BLaER1 treated with 17β-estradiol and CSF1 and Interleukin-3, amounts not matched to agents 10 nM and 100 nM (cell line): ENCODE results near the gene RELA.
A peak's percentile ranks its signal among the peaks of the same experiment; 100 is the strongest.
"Not testable (repeated sequence)": the region's sequence is repeated elsewhere in the genome, so short reads cannot be mapped to it uniquely, and the experiment has no call there.

Source experiments
- H3K27ac ChIP-seq, 11 experiments: shearing (Covaris generic); formaldehyde crosslinking; 2 replicates each; pipeline ENCODE4 v1.8.1; 2022
- H3K27me3 ChIP-seq, 11 experiments: shearing (Covaris generic); formaldehyde crosslinking; 2 replicates each; pipeline ENCODE4 v1.8.1; 2022
- H3K36me3 ChIP-seq, 11 experiments: shearing (Covaris generic); formaldehyde crosslinking; 2 replicates each; pipeline ENCODE4 v1.8.1; 2022
- H3K4me1 ChIP-seq, 10 experiments: shearing (Covaris generic); formaldehyde crosslinking; 2 replicates each; pipeline ENCODE4 v1.8.1; 2022
- H3K4me2 ChIP-seq, 11 experiments: shearing (Covaris generic); formaldehyde crosslinking; 2 replicates each; pipeline ENCODE4 v1.8.1; 2022
- H3K4me3 ChIP-seq, 10 experiments: shearing (Covaris generic); formaldehyde crosslinking; 2 replicates each; pipeline ENCODE4 v1.8.1; 2022
- H3K9ac ChIP-seq, 11 experiments: shearing (Covaris generic); formaldehyde crosslinking; 2 replicates each; pipeline ENCODE4 v1.8.1; 2022
- H3K9me3 ChIP-seq, 11 experiments: shearing (Covaris generic); formaldehyde crosslinking; replicated peaks in 1 of 11; 2 replicates each; pipeline ENCODE4 v1.8.1; 2022
- H4K20me1 ChIP-seq, 11 experiments: shearing (Covaris generic); formaldehyde crosslinking; 2 replicates each; pipeline ENCODE4 v1.8.1; 2022
- Cebpa-rat ChIP-seq, 11 experiments: shearing (Covaris generic); IDR thresholded peaks; 2 replicates each; pipeline ENCODE4 v1.8.1; 2022

The RELA gene

DNA sequence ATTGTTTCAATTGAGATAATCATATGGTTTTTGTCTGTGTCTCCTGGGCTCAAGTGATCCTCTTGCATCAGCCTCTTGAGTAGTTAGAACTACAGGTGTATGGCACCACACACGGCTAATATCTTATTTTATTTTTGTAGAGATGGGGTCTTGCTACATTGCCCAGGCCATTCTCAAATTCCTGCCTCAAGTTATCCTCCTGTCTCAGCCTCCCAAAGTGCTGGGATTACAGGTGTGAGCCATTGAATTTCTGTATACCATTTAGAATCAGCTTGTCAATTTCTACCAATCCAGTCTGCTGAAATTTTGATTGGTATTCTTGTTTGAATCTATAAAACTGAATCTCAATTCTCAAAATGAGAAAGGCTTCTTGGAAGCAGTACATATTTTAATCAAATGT lies 39.0 kb upstream of the RELA start:
- no peaks in the 10 kb centered on the region for H3K27me3 ChIP-seq
- no peaks in the 10 kb centered on the region for H4K20me1 ChIP-seq
- H3K27ac ChIP-seq, result no peak overlapping the region
- H3K4me1 ChIP-seq, result peaks cover 0 to 58% (median 34%) of the 10 kb centered on the region in 10 experiments; a peak in 17 of 20 replicates
- no peak overlapping the region for H3K4me3 ChIP-seq
- TF ChIP-seq Cebpa-rat (IDR thresholded peaks at IDR 0.05), result no peak
- no peaks in the 10 kb centered on the region for H3K36me3 ChIP-seq
- no peak overlapping the region for H3K9ac ChIP-seq
- no peak overlapping the region for H3K4me2 ChIP-seq
- peaks cover 0 to 21% (median 15%) of the 10 kb centered on the region in 11 experiments; a peak in 20 of 22 replicates for H3K9me3 ChIP-seq

DNA sequence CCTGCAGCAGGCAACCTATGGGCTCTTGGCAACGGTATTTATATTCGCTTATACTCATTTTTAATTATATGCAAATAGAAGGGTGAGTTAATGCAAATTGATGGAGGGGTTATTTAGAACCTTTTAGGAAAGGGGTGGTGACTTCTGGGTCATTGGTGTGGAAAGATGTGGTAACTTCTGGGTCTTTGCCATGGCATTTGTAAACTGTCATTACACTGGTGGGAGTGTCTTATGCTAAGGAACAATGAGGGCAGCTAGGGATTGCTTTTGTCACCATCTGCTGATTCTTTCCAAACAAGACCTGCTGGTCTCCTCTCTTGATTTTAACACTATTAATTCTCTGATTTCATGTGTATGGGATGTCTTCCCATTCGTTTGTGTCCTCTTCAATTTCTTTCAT lies 37.7 kb upstream of the RELA start:
- H4K20me1 ChIP-seq, result no peaks in the 10 kb centered on the region
- no peak for TF ChIP-seq Cebpa-rat (IDR thresholded peaks at IDR 0.05)
- H3K36me3 ChIP-seq, result no peaks in the 10 kb centered on the region
- H3K9ac ChIP-seq, result no peak overlapping the region
- no peaks in the 10 kb centered on the region for H3K27me3 ChIP-seq
- H3K4me2 ChIP-seq, result peak overlapping the region in 5 of 11 experiments; percentile 1 to 48 (median 9); a peak in 5 of 22 replicates
- no peak overlapping the region for H3K4me3 ChIP-seq
- H3K4me1 ChIP-seq, result peaks cover 0 to 54% (median 22%) of the 10 kb centered on the region in 10 experiments; a peak in 15 of 20 replicates
- H3K9me3 ChIP-seq, result peaks cover 0 to 21% (median 15%) of the 10 kb centered on the region in 11 experiments; a peak in 20 of 22 replicates
- no peak overlapping the region for H3K27ac ChIP-seq

DNA sequence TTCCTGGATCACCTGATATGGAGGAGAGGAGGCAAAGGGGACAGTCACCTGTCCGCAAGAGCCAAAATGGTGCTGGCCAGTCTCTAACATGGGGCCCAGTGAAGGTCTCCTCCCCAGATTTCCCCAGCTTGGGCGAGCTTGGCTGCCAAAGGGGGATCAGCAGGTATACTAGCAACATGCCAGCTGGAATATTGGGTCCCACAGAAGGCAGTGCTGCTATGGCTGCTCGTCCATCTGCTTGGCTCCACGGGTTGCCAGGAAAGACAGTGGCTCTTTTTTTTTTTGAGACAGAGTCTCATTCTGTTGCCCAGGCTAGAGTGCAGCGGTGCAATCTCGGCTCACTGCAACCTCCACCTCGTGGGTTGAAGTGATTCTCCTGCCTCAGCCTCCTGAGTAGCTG lies 36.6 kb upstream of the RELA start:
- Histone ChIP-seq H3K4me3 (no peak overlapping the region), H3K27me3 (no peaks in the 10 kb centered on the region), H3K9ac (no peak overlapping the region), H4K20me1 (no peaks in the 10 kb centered on the region), H3K4me1 (peaks cover 0 to 43% (median 11%) of the 10 kb centered on the region in 10 experiments; a peak in 12 of 20 replicates), H3K4me2 (no peak overlapping the region), H3K27ac (no peak overlapping the region), H3K36me3 (no peaks in the 10 kb centered on the region), H3K9me3 (peaks cover 0 to 21% (median 15%) of the 10 kb centered on the region in 11 experiments; a peak in 20 of 22 replicates)
- TF ChIP-seq Cebpa-rat (IDR thresholded peaks at IDR 0.05), result no peak

DNA sequence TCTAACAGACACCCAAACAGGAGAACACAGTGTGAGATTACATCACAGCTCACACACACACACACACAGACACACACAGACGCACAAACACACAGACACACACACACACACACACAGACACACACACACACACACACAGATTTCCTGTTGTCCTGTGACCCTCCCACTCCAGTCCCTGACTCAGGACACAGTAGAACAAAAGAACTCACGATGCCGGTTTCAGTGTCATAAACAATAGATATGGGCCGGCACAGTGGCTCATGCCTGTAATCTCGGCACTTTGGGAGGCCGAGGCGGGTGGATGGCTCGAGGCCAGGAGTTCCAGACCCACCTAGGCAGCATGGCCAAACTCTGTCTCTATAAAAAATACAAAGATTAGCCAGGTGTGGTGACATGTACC lies 35.5 kb upstream of the RELA start:
- H3K27me3 ChIP-seq, result no peaks in the 10 kb centered on the region
- no peaks in the 10 kb centered on the region for H4K20me1 ChIP-seq
- H3K4me3 ChIP-seq, result no peak overlapping the region
- H3K9me3 ChIP-seq, result peaks cover 0 to 21% (median 15%) of the 10 kb centered on the region in 11 experiments; a peak in 20 of 22 replicates
- no peak overlapping the region for H3K4me2 ChIP-seq
- H3K4me1 ChIP-seq, result peaks cover 0 to 32% (median 5%) of the 10 kb centered on the region in 10 experiments; a peak in 11 of 20 replicates
- no peaks in the 10 kb centered on the region for H3K36me3 ChIP-seq
- no peak for TF ChIP-seq Cebpa-rat (IDR thresholded peaks at IDR 0.05)
- H3K27ac ChIP-seq, result no peak overlapping the region
- no peak overlapping the region for H3K9ac ChIP-seq

DNA sequence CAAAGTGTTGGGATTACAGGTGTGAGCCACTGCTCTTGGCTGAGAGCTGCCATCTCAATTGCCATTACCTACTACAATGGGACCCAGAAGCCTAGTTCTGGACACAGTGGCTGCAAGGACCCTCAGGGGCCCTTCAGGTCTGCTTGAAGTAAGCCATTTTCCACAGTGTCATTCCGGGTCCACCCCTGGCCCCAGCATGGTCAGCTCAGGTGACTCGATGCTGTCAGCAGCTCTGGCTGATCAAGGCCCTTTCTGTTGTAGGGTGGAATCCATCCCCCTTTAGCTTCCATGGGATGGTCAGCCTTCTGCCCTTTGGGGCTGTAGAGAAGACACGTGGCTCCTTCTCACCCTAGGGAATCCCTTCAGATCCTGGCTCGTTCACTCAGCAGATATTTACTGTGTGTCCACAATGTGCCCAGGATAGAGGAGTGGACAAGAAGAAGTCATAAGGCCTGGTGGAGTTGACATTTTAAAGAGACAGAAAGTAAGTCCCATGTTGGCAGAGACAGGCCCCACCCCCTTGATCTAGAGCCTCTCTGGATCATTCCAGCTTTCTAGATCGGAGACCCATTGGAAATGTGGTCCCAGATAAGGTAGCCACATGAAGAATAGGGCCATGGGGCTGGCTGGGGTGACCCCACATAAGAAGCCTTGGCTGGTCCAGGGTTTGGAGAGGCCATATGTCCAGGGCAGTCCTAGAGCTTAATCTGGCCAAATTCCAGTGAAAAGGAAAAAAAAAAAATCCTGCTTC lies 34.3 kb upstream of the RELA start:
- Histone ChIP-seq H3K4me2 (no peak overlapping the region), H4K20me1 (no peaks in the 10 kb centered on the region), H3K4me3 (no peak overlapping the region), H3K9ac (no peak overlapping the region), H3K27ac (no peak overlapping the region), H3K9me3 (peaks cover 0 to 21% (median 15%) of the 10 kb centered on the region in 11 experiments; a peak in 20 of 22 replicates), H3K27me3 (no peaks in the 10 kb centered on the region), H3K4me1 (peaks cover 0 to 24% (median 5%) of the 10 kb centered on the region in 10 experiments; a peak in 11 of 20 replicates), H3K36me3 (no peaks in the 10 kb centered on the region)
- no peak for TF ChIP-seq Cebpa-rat (IDR thresholded peaks at IDR 0.05)

DNA sequence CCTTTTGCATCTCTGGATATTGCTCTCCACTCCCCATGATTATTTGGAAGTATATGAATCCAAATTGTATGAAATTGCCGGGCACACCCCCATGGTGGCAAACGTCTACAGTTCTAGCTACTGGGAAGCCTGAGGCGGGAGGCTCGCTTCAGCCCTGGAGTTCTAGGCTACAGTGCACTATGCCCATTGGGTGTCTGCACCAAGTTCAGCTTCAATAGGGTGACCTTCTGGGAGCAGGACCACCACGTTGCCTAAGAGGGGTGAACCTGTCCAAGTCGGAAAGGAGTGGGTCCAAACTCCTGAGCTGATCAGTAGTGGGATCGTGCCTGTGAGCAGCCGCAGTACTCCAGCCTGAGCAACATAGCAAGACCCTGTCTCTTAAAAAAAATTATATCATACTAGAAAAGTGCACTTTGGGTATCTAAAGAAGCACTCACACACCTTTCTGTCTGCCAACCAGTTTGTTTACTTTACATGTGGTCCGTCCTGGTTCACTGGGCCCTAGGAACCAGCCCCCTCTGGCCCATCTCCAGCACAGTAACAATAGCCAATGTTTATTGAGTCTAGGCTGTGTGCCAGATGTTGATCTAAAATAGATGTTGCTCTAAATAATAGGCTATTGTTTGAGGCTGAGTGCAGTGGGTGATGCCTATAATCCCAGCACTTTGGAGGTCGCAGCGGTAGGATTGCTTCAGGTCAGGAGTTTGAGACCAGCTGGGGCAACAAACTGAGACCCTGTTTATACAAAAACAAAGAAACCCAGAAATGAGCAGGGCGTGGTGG lies 32.9 kb upstream of the RELA start:
- no peaks in the 10 kb centered on the region for H3K36me3 ChIP-seq
- peaks cover 0 to 21% (median 15%) of the 10 kb centered on the region in 11 experiments; a peak in 20 of 22 replicates for H3K9me3 ChIP-seq
- 0 out of 22 replicates have a peak overlapping the region, but pooled peaks of 1 of the 11 experiments have one; percentile 10 for H3K4me2 ChIP-seq
- peaks cover 0 to 19% (median 4%) of the 10 kb centered on the region in 10 experiments; a peak in 11 of 20 replicates for H3K4me1 ChIP-seq
- no peak overlapping the region for H3K4me3 ChIP-seq
- no peaks in the 10 kb centered on the region for H3K27me3 ChIP-seq
- no peak overlapping the region for H3K27ac ChIP-seq
- no peak for TF ChIP-seq Cebpa-rat (IDR thresholded peaks at IDR 0.05)
- H3K9ac ChIP-seq, result no peak overlapping the region
- H4K20me1 ChIP-seq, result no peaks in the 10 kb centered on the region

DNA sequence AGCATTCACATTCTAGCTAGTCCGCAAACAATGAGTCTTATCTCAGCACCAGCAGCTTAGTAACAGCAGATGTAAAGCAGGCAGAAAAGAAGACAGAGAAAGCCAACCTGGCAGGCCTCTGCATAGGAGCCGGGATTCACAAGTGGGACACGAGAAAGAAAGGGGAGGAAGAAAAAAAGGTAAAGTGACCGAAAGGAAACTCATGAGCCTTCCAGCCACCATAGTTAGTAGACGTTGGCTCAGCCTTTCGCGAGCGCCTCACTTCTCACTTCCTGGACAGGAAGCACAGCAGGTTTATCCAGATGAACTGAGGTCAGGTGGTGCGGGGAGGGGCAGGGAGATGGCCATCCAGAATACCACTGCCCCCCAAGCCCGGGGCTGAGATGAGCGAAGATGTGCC lies 29.7 kb upstream of the RELA start:
- H3K4me3 ChIP-seq, result no peak overlapping the region
- H3K4me1 ChIP-seq, result peaks cover 0 to 10% (median 0%) of the 10 kb centered on the region in 10 experiments; a peak in 3 of 20 replicates
- no peaks in the 10 kb centered on the region for H3K27me3 ChIP-seq
- H3K4me2 ChIP-seq, result no peak overlapping the region
- H3K9me3 ChIP-seq, result no peaks in the 10 kb centered on the region
- no peak overlapping the region for H3K27ac ChIP-seq
- no peaks in the 10 kb centered on the region for H3K36me3 ChIP-seq
- H3K9ac ChIP-seq, result no peak overlapping the region
- H4K20me1 ChIP-seq, result no peaks in the 10 kb centered on the region
- no peak for TF ChIP-seq Cebpa-rat (IDR thresholded peaks at IDR 0.05)

DNA sequence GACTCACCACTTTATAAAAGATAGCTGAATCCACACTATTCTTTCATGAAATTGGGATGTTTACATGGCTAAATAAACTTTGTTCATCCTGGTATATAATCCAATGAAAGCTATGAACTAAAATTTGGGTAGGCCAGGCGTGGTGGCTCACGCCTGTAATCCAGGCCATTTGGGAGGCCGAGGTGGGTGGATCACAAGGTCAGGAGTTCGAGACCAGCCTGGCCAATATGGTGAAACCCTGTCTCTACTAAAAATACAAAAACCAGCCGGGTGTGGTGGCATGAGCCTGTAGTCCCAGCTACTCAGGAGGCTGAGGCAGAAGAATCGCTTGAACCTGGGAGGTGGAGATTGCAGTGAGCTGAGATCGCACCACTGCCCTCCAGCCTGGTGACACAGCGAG lies 29.1 kb upstream of the RELA start:
- not testable (repeated sequence) for H3K4me1 ChIP-seq

DNA sequence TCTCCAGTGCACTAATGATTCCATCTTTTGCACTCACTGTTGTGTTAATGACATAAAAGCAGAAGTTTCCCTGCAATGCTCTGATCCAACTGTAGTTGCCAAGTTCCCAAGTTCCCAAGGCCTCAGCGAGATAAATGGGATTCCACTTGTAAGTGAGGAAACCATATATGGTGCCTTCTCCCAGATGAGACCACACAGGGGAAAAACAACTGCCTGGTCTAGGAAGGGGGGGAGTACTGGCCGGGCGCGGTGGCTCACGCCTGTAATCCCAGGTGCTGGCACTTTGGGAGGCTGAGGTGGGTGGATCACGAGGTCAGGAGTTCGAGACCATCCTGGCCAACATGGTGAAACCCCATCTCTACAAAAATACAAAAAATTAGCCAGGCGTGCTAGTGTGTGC lies 23.3 kb upstream of the RELA start:
- Histone ChIP-seq H4K20me1 (no peaks in the 10 kb centered on the region), H3K9ac (no peak overlapping the region), H3K4me1 (peaks cover 0 to 7% (median 0%) of the 10 kb centered on the region in 10 experiments; a peak in 4 of 20 replicates), H3K36me3 (no peaks in the 10 kb centered on the region), H3K4me3 (no peak overlapping the region), H3K4me2 (no peak overlapping the region), H3K27me3 (no peaks in the 10 kb centered on the region), H3K27ac (no peak overlapping the region), H3K9me3 (no peaks in the 10 kb centered on the region)
- TF ChIP-seq Cebpa-rat (IDR thresholded peaks at IDR 0.05), result no peak

More for the DNA sequence above, 29.1 kb upstream of the RELA start:
- H3K27ac ChIP-seq, H3K9me3 ChIP-seq, H3K36me3 ChIP-seq, H3K4me3 ChIP-seq, H3K4me2 ChIP-seq, H3K27me3 ChIP-seq, H4K20me1 ChIP-seq, H3K9ac ChIP-seq: not testable (repeated sequence)

DNA sequence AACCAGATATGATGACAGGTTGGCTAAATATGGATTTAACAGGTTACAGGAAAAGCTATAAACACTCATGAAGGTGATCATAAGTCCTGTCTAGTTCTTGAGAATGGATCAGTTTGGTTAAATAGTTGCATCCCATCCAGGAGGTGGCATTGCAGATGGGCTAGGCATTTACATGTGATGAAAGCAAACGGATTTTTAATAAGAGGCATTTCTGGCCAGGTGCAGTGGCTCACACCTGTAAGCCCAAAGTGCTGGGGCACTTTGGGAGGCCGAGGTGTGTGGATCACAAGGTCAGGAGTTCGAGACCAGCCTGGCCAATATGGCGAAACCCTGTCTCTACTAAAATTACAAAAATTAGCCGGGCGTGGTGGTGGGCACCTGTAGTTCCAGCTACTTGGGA lies 20.8 kb upstream of the RELA start:
- H3K36me3 ChIP-seq, H3K4me2 ChIP-seq, H4K20me1 ChIP-seq, H3K9me3 ChIP-seq, H3K27me3 ChIP-seq, H3K27ac ChIP-seq, H3K9ac ChIP-seq, H3K4me3 ChIP-seq: not testable (repeated sequence)
- peaks cover 0 to 29% (median 19%) of the 10 kb centered on the region in 10 experiments; a peak in 15 of 20 replicates for H3K4me1 ChIP-seq
